Left ventricle myocardium superior (tissue), 1 donor: ENCODE results near the gene LAMB1. TPM values are rescaled to one million over a fixed set of nuclear protein-coding genes. Genes with fewer than 3 reads are reported as not detected.
A peak's percentile ranks its signal among the peaks of the same experiment; 100 is the strongest.
"Not testable (repeated sequence)": the region's sequence is repeated elsewhere in the genome, so short reads cannot be mapped to it uniquely, and the experiment has no call there.

Source experiments
- ATAC-seq: fragments of 200-7000 bp; cut with Tn5 transposase; one replicate; pipeline ENCODE4 v1.9.1; 2020; ENCODE audit warnings: mild to moderate bottlenecking, moderate library complexity
- DNase-seq: peaks from one replicate; pipeline ENCODE4 v3.0.0-alpha.2; 2020
- intact Hi-C: fragments of 100-400 bp; cut with micrococcal nuclease; formaldehyde crosslinking; loops from one replicate; pipeline ENCODE4 v1.11.0; 2022
- total RNA-seq: library from RNA; stranded (reverse); fragmentation: NEBNext Ultra II Directional; extraction: Animal tissue kit (Norgen Biotek cat#: 25700); gene quantifications from one replicate; pipeline ENCODE4 v1.2.1, GENCODE V29; 2021
- donor health status: DM: no; HTN: yes; CAD: no; lungs with severe emphysema.

LAMB1 gene
- total RNA-seq, 1 donor from 2014 or later, result 56.1 TPM

GRCh38 chr7:107958764-107959526, 44.0 kb downstream of the LAMB1 start:
- DNase-seq (no peak), ATAC-seq (peak; percentile 54)
- intact Hi-C loops, result loop anchor here (10.0 kb wide), 1 partner anchor 46 kb away; the partner anchor contains the start of gene LAMB1

- DNase-seq (no peak), ATAC-seq (peak; percentile 58)
- intact Hi-C loops, result loop anchor here (10.0 kb wide), 1 partner anchor 47 kb away; the partner anchor contains the start of gene LAMB1
These were observed 45.5 kb downstream of the LAMB1 start for GRCh38 chr7:107957436-107957835.

DNA sequence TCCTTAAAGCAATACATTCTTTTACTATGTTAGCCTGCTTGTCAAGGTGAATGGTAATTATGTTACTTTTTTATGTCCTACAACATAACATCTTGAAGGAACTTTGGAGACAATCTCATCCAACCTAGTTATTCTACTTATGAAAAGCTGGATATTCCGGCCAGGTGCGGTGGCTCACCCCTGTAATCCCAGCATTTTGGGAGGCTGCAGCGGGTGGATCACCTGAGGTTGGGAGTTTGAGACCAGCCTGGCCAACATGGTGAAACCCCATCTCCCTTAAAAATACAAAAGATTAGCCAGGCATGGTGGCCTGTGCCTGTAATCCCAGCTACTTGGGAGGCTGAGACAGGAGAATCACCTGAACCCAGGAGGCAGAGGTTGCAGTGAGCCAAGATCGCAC, 46.0 kb downstream of the LAMB1 start:
- intact Hi-C loops, result loop anchor here (10.0 kb wide), 1 partner anchor 48 kb away; the partner anchor contains the start of gene LAMB1

DNA sequence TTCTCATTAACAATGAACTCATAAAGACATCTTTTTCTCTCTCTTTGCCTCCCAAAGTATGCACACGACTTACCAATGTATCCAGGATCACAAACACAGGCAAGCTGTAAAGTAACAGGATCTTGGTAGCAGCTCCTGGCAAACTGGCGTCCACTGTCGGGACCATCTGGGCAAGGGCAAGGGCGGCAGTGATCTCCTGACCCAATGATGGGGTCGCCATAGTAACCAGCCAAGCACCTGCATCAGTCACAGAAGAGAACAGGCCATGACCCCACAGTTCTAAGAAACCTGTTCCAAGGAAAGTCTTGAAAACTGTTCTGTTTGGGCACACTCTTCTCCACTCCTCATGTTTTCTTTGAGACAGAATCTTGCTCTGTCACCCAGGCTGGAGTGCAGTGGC, 47.6 kb downstream of the LAMB1 start:
- intact Hi-C loops, result loop anchor here (10.0 kb wide), 1 partner anchor 49 kb away; the partner anchor contains the start of gene LAMB1
- DNase-seq, result no peak

More for the DNA sequence above, 46.0 kb downstream of the LAMB1 start:
- ATAC-seq, DNase-seq: not testable (repeated sequence)

GRCh38 chr7:107953924-107954303, 49.0 kb downstream of the LAMB1 start:
- DNase-seq (no peak), ATAC-seq (no peak)
- intact Hi-C loops, result loop anchor here (10.0 kb wide), 1 partner anchor 51 kb away; the partner anchor contains the start of gene LAMB1

More for the DNA sequence above, 47.6 kb downstream of the LAMB1 start:
- ATAC-seq, result no peak

DNA sequence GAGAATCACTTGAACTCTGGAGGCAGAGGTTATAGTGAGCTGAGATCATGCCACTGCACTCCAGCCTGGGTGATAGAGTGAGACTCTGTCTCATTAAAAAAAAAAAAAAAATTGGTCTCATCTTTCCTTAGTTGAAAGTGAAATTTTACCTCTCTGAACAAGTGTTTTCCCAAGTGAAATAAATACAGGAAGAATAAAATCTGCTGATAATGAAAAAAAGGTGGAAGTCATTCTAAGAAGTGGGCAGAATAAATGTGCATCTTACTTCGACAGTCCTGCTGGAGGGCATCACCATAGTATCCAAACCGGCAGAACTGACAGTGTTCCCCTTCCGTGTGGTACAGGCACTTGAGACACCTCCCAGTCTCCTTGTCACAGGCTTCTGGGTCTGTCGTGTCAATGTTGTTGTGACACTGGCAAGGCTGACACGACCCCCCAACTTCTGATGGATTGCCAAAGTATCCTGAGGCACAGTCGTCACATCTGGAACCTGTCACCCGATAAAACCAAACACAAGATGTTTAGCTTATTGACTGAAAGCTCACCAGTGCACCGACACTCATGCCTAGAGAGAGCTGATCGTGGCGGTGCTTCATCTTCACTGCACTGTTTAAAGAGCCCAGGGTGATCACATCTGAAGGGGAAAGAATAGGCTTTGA, 49.6 kb downstream of the LAMB1 start:
- DNase-seq (no peak), ATAC-seq (no peak)
- intact Hi-C loops, result loop anchor here (10.0 kb wide), 1 partner anchor 51 kb away; the partner anchor contains the start of gene LAMB1

DNA sequence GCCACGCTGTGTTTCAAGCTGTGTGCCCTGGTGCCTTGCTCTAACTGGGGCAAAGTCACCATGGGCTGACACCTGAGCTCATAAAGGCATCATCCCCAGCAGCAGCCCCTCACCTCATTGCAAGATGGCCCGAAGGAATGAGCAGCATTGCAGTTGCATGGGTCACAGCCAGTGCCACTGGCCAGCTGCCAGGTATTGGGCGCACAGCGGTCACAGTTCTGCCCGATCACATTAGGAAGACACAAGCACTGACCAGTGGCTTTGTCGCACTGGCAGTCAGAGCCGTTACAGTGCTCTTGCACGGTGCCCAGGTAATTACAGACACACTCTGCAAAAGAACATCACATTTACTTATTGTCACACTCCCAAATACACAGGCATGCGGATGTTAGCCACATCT, 51.1 kb downstream of the LAMB1 start:
- ATAC-seq (peak; percentile 21), DNase-seq (peak; percentile 43)
- intact Hi-C loops, result loop anchor here (10.0 kb wide), 1 partner anchor 53 kb away; the partner anchor contains the start of gene LAMB1

- intact Hi-C loops, result loop anchor here (10.0 kb wide), 1 partner anchor 54 kb away; the partner anchor contains the start of gene LAMB1
- no peak for DNase-seq
- no peak for ATAC-seq
These were observed 51.7 kb downstream of the LAMB1 start for GRCh38 chr7:107951172-107951787.

GRCh38 chr7:107949443-107949935, 53.5 kb downstream of the LAMB1 start:
- ATAC-seq (no peak), DNase-seq (no peak)
- intact Hi-C loops, result no loop called here

DNA sequence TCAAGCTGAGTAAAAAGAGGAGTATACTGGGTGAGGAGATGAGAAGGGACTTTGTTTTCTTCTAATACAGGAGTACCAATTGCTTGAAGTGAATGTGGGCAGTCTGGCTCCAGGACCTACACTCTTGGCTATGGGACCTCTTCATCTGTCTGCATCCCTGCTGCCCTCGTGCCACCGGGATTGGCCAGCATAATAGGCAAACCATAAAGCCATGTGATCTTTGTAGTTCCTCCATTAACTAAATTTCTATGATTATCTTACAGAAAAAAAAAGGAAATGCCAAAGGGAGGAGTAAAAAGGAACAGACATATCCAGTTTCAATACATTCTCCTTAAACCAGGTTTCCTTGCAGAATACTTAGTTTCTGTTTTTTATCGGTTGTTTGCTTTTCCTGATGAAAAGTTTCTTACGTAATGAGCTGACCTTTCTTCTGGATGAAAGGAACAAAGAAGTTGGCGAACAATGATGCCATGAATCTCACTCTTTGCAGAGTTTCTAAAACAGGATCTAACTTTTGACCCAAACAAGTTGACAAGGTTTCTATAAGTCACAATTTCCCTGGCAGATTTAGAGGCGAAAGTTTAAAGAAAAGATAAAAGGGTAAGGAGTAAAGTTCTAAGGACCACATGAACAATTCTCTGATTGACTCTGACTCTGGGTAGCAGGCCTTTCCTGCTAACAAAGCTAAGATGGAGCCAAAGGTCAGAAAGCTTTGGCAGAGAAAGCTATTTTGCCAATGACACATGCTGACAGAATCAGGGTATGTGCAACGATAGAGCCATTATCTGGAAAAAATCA, 54.1 kb downstream of the LAMB1 start:
- no peak for ATAC-seq
- intact Hi-C loops, result no loop called here
- no peak for DNase-seq

GRCh38 chr7:107946881-107947280, 56.1 kb downstream of the LAMB1 start:
- intact Hi-C loops, result no loop called here
- no peak for ATAC-seq
- DNase-seq, result no peak

- intact Hi-C loops, result no loop called here
- ATAC-seq (peak; percentile 34), DNase-seq (no peak)
These were observed 56.5 kb downstream of the LAMB1 start for GRCh38 chr7:107946451-107946850.

GRCh38 chr7:107945332-107945731, 57.6 kb downstream of the LAMB1 start:
- ATAC-seq, result no peak
- no peak for DNase-seq
- intact Hi-C loops, result no loop called here

DNA sequence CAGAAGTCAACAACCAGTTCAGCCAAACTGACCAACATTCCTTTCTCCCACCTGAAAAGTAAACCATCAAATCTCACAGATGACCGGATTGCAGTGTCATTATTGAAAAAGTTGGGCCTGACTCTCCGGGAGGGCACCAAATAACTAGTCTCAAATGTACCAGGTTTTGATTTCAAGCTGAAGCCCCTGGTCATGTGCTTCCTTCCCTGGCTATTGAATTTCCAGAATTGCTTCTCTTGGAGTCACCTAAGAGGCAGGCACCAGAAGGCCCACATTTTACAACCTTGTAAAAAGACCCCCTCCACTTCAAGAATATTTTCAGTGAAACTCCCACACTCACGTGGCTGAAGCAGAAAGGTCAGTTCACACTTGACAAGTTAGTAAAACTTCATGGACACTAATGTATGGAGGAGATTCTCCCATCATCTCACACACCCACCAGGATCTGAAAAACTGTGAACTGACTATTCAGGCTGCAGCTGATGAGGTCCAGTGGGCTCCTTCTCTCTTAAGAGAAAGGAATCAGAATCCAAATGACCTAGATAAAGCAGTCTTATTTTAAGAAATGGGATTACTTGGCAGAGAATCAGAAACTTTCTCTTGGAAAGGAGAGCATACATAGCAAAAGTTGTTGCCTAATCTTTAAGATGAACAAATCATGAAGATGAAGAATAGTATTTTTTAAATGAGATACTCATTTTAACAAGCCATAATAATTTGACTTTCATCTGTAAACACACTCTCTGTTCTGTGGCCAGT, 58.4 kb downstream of the LAMB1 start:
- DNase-seq, result no peak
- ATAC-seq, result no peak
- intact Hi-C loops, result no loop called here

DNA sequence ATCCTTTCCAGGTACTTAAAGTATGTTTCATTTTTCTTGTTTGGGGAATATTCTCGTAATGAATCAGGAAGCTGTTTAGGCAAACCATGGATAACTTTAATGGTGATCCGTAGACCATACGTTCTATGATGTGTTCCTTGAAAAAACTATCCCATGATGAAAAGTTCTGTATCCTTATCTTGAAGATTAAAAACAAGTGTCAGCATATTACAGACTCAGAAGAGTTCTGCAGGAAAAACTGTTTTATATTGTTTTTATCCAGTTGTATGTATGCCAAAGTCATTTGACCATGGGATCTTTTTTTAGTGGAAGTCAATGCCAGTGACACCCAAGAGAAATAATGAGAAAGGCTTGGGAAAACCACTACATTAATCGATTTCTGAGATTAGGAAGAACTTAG, 59.9 kb downstream of the LAMB1 start:
- intact Hi-C loops, result no loop called here
- DNase-seq, result no peak
- ATAC-seq, result no peak

DNA sequence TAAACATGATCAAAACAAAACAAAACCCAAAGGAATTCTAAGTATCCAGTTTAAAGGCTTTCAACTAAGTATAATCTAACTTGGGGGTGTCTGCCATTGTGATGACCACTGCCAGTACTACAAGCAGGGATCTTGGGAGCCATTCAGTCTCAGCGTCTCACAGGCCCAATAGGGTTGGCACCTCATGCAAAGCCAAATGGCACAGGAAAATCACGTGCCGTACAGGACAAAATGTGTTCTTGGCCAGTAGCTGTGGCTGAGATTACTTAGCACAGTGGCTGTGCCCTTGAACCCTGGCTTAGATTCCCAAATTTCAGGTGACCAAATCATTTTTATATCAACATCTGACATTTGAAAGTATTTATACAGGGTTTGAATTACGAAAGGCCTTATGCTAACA, 62.0 kb downstream of the LAMB1 start:
- ATAC-seq, result peak; percentile 34
- DNase-seq, result no peak
- intact Hi-C loops, result no loop called here

- intact Hi-C loops, result no loop called here
- DNase-seq (peak; percentile 79), ATAC-seq (peak; percentile 68)
These were observed 63.1 kb downstream of the LAMB1 start for GRCh38 chr7:107939573-107940489.
